SK-N-SH treated with all-trans-retinoic acid at 6 μM for 48 hours (cell line): ENCODE measurements around the gene APBB1IP.

ENCODE experiments used
- ATAC-seq: fragments of 200-7000 bp; cut with Tn5 transposase; 3 replicates; pipeline ENCODE4 v1.9.1; 2020; ENCODE audit warnings: mild to moderate bottlenecking, moderate library complexity
- BACH2 ChIP-seq: fragments of 250-450 bp; sonication (Bioruptor Pico); IDR thresholded peaks from 2 replicates; pipeline ENCODE4 v1.9.0; 2021; ENCODE audit warnings: mild to moderate bottlenecking, borderline replicate concordance
- CSDC2 ChIP-seq: fragments of 250-450 bp; sonication (Bioruptor Pico); IDR thresholded peaks from 2 replicates; pipeline ENCODE4 v1.5.0; 2020; ENCODE audit warnings: mild to moderate bottlenecking, moderate library complexity
- ESRRG ChIP-seq: fragments of 250-450 bp; sonication (Bioruptor Pico); IDR thresholded peaks from 2 replicates; pipeline ENCODE4 v1.6.1; 2021; ENCODE audit warnings: mild to moderate bottlenecking
- ISL1 ChIP-seq: fragments of 250-450 bp; sonication (Bioruptor Pico); IDR thresholded peaks from 2 replicates; pipeline ENCODE4 v2.1.2; 2022; ENCODE audit warnings: mild to moderate bottlenecking, moderate library complexity
- OSR1 ChIP-seq: fragments of 250-450 bp; sonication (Bioruptor Pico); IDR thresholded peaks from 2 replicates; pipeline ENCODE4 v1.8.0; 2022; ENCODE audit warnings: moderate library complexity, mild to moderate bottlenecking, inconsistent platforms
- PPARA ChIP-seq: fragments of 250-450 bp; sonication (Bioruptor Pico); IDR thresholded peaks from 2 replicates; pipeline ENCODE4 v1.5.0; 2020; ENCODE audit warnings: mild to moderate bottlenecking, borderline replicate concordance
- RARB ChIP-seq: fragments of 250-450 bp; sonication (Bioruptor Pico); IDR thresholded peaks from 2 replicates; pipeline ENCODE4 v1.8.0; 2021; ENCODE audit warnings: mild to moderate bottlenecking, moderate library complexity
- SNAI2 ChIP-seq: fragments of 250-450 bp; sonication (Bioruptor Pico); IDR thresholded peaks from 2 replicates; pipeline ENCODE4 v1.5.0; 2020; ENCODE audit warnings: mild to moderate bottlenecking, moderate library complexity
- TSHZ2 ChIP-seq: fragments of 250-450 bp; sonication (Bioruptor Pico); IDR thresholded peaks from 2 replicates; pipeline ENCODE4 v1.5.0; 2020; ENCODE audit warnings: mild to moderate bottlenecking, moderate library complexity
- ZFP30 ChIP-seq: fragments of 450-650 bp; formaldehyde crosslinking; IDR thresholded peaks from 2 replicates; pipeline ENCODE4 v1.5.0; 2022; ENCODE audit warnings: mild to moderate bottlenecking, moderate library complexity
- ZNF565 ChIP-seq: fragments of 450-650 bp; formaldehyde crosslinking; conservative IDR thresholded peaks from 2 replicates; pipeline ENCODE4 v1.5.0; 2020; ENCODE audit warnings: low read depth, mild to moderate bottlenecking, moderate library complexity
- ZNF70 ChIP-seq: fragments of 450-650 bp; formaldehyde crosslinking; IDR thresholded peaks from 2 replicates; pipeline ENCODE4 v1.5.0; 2020; ENCODE audit warnings: mild to moderate bottlenecking, moderate library complexity
- TF ChIP-seq, protein P1 (sequence below): fragments of 250-450 bp; sonication (Bioruptor Pico); IDR thresholded peaks from 2 replicates; pipeline ENCODE4 v1.5.1; 2020; ENCODE audit warnings: low read depth, mild to moderate bottlenecking, moderate library complexity
- TF ChIP-seq, protein P2 (sequence below): fragments of 250-450 bp; sonication (Bioruptor Pico); IDR thresholded peaks from 2 replicates; pipeline ENCODE4 v1.8.0; 2020; ENCODE audit warnings: mild to moderate bottlenecking, moderate library complexity, borderline replicate concordance
- TF ChIP-seq, protein P3 (sequence below): fragments of 250-450 bp; sonication (Bioruptor Pico); IDR thresholded peaks from 2 replicates; pipeline ENCODE4 v1.8.0; 2021; ENCODE audit warnings: low read depth, mild to moderate bottlenecking, moderate library complexity, borderline replicate concordance

The APBB1IP gene

DNA sequence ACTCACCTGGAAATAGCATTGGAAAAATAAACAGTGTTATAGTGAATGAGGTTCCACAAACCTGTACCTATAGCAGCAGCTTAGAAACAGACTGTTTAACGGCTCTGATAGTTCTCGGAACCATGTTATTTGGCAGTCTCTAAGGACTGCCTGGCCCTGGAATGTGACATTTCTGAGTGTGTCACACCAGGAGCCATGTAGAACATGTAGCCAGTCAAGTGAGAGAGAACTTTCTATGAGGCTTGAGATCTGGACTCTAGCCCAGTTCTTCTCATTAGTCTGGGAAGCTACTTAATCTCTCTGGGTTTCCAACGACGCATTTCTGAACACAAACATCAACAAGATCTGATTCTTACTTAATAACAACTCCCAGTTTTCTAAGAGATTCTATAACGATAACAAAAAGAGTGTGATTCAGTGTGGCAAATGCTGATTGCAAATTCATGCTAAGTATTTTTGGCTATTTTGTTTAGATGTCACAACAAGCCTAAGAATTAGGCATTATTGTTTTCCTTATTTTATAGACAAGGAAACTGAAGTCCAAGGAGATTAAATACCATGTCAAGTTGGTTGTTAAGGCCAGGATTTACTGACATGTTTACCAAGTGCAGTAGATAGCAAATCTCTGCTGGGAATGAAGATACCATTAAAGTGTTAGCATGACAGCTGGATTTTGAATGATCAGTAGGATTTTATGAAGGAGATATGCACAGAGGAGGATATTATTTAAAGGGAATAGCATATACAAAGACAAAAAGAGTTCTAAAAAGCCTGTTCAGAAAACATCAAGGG, 47.2 kb downstream of the APBB1IP start:
- TF ChIP-seq CSDC2 (CRISPR knock-in tag) (no peak), SNAI2 (CRISPR knock-in tag) (no peak)
- no peak for ATAC-seq

DNA sequence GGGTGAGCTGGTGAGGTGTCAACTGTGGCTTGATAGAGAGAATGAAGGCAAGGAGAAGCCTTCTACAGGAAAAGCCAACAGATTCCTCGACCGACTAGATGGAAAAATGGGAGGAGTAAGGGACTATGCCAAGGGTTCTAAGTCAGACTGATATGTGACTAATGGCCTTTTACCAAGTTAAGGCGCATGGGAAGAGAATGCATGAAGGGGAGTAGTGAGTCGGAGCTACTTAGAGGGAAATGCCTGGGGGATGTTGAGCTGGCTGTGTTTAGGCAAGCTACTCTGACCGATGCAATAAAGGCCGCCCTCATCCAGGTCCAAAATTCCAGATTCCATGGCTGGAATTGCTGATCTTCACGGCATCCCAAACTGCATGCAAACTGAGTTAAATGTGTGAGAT, 48.2 kb downstream of the APBB1IP start:
- TF ChIP-seq OSR1 (CRISPR knock-in tag) (no peak), ZNF70 (CRISPR knock-in tag) (no peak), ESRRG (CRISPR knock-in tag) (no peak), ISL1 (CRISPR knock-in tag) (no peak), CSDC2 (CRISPR knock-in tag) (no peak), BACH2 (CRISPR knock-in tag) (no peak), TSHZ2 (no peak), PPARA (CRISPR knock-in tag) (no peak)
- TF ChIP-seq, protein P1, sequence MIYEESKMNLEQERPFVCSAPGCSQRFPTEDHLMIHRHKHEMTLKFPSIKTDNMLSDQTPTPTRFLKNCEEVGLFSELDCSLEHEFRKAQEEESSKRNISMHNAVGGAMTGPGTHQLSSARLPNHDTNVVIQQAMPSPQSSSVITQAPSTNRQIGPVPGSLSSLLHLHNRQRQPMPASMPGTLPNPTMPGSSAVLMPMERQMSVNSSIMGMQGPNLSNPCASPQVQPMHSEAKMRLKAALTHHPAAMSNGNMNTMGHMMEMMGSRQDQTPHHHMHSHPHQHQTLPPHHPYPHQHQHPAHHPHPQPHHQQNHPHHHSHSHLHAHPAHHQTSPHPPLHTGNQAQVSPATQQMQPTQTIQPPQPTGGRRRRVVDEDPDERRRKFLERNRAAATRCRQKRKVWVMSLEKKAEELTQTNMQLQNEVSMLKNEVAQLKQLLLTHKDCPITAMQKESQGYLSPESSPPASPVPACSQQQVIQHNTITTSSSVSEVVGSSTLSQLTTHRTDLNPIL (CRISPR knock-in tag): no peak
- TF ChIP-seq, protein P2, sequence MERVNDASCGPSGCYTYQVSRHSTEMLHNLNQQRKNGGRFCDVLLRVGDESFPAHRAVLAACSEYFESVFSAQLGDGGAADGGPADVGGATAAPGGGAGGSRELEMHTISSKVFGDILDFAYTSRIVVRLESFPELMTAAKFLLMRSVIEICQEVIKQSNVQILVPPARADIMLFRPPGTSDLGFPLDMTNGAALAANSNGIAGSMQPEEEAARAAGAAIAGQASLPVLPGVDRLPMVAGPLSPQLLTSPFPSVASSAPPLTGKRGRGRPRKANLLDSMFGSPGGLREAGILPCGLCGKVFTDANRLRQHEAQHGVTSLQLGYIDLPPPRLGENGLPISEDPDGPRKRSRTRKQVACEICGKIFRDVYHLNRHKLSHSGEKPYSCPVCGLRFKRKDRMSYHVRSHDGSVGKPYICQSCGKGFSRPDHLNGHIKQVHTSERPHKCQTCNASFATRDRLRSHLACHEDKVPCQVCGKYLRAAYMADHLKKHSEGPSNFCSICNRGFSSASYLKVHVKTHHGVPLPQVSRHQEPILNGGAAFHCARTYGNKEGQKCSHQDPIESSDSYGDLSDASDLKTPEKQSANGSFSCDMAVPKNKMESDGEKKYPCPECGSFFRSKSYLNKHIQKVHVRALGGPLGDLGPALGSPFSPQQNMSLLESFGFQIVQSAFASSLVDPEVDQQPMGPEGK (CRISPR knock-in tag): no peak
- no peak for ATAC-seq

DNA sequence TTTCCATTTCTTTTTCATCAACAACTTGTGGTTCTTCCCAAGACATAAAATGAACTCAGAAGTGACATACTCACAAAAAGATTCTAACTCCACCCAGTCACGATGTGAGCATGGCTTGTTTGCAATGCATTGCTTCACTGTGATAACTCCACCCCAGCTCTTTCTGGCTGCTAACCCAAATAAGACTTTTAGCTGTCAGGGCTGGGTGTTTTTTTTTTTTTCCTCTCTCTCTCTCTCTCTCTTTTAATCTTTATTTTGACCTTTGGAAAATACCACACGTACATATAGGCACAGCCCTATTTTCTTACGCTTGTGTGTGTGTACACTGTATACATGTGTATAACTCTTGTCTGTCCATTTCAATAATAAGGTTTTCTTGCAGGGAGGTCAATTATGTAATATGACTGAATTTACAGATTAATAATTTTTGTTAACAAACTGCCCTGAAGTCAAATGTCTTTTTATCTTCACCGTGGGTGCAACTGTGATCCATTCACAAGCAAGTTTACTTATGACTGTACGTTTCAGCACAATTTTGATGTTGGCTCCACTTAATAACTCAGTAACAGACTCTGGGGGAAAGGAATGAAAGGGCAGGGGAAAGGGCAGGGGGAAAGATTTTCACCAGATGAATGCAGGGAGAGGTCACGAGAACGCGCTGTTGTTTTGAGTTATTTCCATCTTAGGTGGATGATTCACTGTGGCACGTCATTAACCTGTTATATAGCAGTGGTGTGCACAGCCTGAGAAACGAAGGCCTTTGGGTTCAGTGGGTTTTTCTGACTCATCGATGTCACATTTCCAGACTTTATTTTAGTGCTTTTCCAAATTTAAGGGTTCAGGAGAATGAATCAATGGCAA, 49.1 kb downstream of the APBB1IP start:
- ATAC-seq: 0 out of 3 replicates have a peak, but pooled peaks have one; percentile 16
- TF ChIP-seq TSHZ2 (no peak), ZFP30 (CRISPR knock-in tag) (no peak), RARB (no peak), ZNF70 (CRISPR knock-in tag) (no peak), ZNF565 (CRISPR knock-in tag) (no peak), ESRRG (CRISPR knock-in tag) (no peak)
- TF ChIP-seq, protein P3, sequence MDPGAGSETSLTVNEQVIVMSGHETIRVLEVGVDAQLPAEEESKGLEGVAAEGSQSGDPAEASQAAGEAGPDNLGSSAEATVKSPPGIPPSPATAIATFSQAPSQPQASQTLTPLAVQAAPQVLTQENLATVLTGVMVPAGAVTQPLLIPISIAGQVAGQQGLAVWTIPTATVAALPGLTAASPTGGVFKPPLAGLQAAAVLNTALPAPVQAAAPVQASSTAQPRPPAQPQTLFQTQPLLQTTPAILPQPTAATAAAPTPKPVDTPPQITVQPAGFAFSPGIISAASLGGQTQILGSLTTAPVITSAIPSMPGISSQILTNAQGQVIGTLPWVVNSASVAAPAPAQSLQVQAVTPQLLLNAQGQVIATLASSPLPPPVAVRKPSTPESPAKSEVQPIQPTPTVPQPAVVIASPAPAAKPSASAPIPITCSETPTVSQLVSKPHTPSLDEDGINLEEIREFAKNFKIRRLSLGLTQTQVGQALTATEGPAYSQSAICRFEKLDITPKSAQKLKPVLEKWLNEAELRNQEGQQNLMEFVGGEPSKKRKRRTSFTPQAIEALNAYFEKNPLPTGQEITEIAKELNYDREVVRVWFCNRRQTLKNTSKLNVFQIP (CRISPR knock-in tag): no peak
